WTC11 (cell line): ENCODE results near the gene CD44. TPM values are rescaled to one million over a fixed set of nuclear protein-coding genes. Genes with fewer than 3 reads are reported as not detected.

Source experiments
- ATAC-seq: fragments of 200-7000 bp; cut with Tn5 transposase; 2 replicates; pipeline ENCODE4 v1.10.0; 2021; ENCODE audit warnings: mild to moderate bottlenecking, moderate library complexity
- CTCF ChIA-PET: fragments of 300-600 bp; sonication (Branson Sonifier 250); formaldehyde crosslinking; loops from one replicate; lab custom pipeline; 2021; ENCODE audit warnings: antibody characterized with exemption; lab: Charles Lee
- POLR2A ChIA-PET: fragments of 350-600 bp; sonication (Branson Sonifier 250); formaldehyde crosslinking; loops from one replicate; lab custom pipeline; 2021; ENCODE audit warnings: antibody characterized with exemption; lab: Charles Lee
- DNase-seq: peaks from one replicate; pipeline ENCODE4 v3.0.0; 2021; ENCODE audit warnings: low spot score
- H3K27ac Mint-ChIP-seq: 2 replicates; pipeline ENCODE4 v1.8.0; 2021; ENCODE audit warnings: mixed read lengths
- H3K27me3 Mint-ChIP-seq: 2 replicates; pipeline ENCODE4 v1.8.0; 2021; ENCODE audit warnings: low read depth, mild to moderate bottlenecking, moderate library complexity, mixed read lengths
- H3K36me3 Mint-ChIP-seq: 2 replicates; pipeline ENCODE4 v1.8.0; 2021; ENCODE audit warnings: mixed read lengths
- H3K4me1 Mint-ChIP-seq: 2 replicates; pipeline ENCODE4 v1.8.0; 2022; ENCODE audit warnings: mixed read lengths
- H3K4me3 Mint-ChIP-seq: 2 replicates; pipeline ENCODE4 v1.8.0; 2021; ENCODE audit warnings: mild to moderate bottlenecking, moderate library complexity, mixed read lengths
- H3K9me3 Mint-ChIP-seq: 2 replicates; pipeline ENCODE4 v1.8.0; 2021; ENCODE audit warnings: mixed read lengths
- ATF3 ChIP-seq: sonication (generic); formaldehyde crosslinking; conservative IDR thresholded peaks from 2 replicates; pipeline ENCODE4 v1.8.1; 2022; ENCODE audit warnings: mild to moderate bottlenecking, missing genetic modification reagents
- CREB1 ChIP-seq: sonication (generic); formaldehyde crosslinking; IDR thresholded peaks from 2 replicates; pipeline ENCODE4 v1.8.0; 2023; ENCODE audit warnings: mild to moderate bottlenecking, missing genetic modification reagents
- FOXJ3 ChIP-seq: sonication (generic); formaldehyde crosslinking; IDR thresholded peaks from 2 replicates; pipeline ENCODE4 v1.9.0; 2021; ENCODE audit warnings: missing genetic modification reagents, mild to moderate bottlenecking, borderline replicate concordance
- HMGA2 ChIP-seq: fragments of 250-450 bp; sonication (Bioruptor Pico); IDR thresholded peaks from 2 replicates; pipeline ENCODE4 v1.4.0; 2021; ENCODE audit warnings: mild to moderate bottlenecking, moderate library complexity
- KAT7 ChIP-seq: sonication (generic); formaldehyde crosslinking; IDR thresholded peaks from 2 replicates; pipeline ENCODE4 v1.8.1; 2023; ENCODE audit warnings: missing genetic modification reagents, mild to moderate bottlenecking, borderline replicate concordance
- MYBL2 ChIP-seq: sonication (generic); formaldehyde crosslinking; IDR thresholded peaks from 2 replicates; pipeline ENCODE4 v1.8.1; 2023; ENCODE audit warnings: mild to moderate bottlenecking, moderate library complexity, missing genetic modification reagents
- NFYB ChIP-seq: sonication (generic); formaldehyde crosslinking; conservative IDR thresholded peaks from 2 replicates; pipeline ENCODE4 v1.8.0; 2022; ENCODE audit warnings: low read depth, missing genetic modification reagents
- NR1H2 ChIP-seq: sonication (generic); formaldehyde crosslinking; IDR thresholded peaks from 2 replicates; pipeline ENCODE4 v1.9.0; 2021; ENCODE audit warnings: mild to moderate bottlenecking, moderate library complexity, missing genetic modification reagents
- TCF7 ChIP-seq: sonication (generic); formaldehyde crosslinking; IDR thresholded peaks from 2 replicates; pipeline ENCODE4 v1.8.0; 2022; ENCODE audit warnings: mild to moderate bottlenecking, low read depth, missing genetic modification reagents, moderate library complexity
- ZNF121 ChIP-seq: sonication (generic); formaldehyde crosslinking; IDR thresholded peaks from 2 replicates; pipeline ENCODE4 v1.8.0; 2023; ENCODE audit warnings: missing genetic modification reagents
- ZNF263 ChIP-seq: sonication (generic); formaldehyde crosslinking; IDR thresholded peaks from 2 replicates; pipeline ENCODE4 v1.8.1; 2022; ENCODE audit warnings: low read depth, mild to moderate bottlenecking, moderate library complexity, missing genetic modification reagents
- ZNF317 ChIP-seq: sonication (generic); formaldehyde crosslinking; IDR thresholded peaks from 2 replicates; pipeline ENCODE4 v1.8.1; 2023; ENCODE audit warnings: low read depth, mild to moderate bottlenecking, moderate library complexity, missing genetic modification reagents, borderline replicate concordance
- ZNF416 ChIP-seq: fragments of 250-450 bp; sonication (Bioruptor Pico); IDR thresholded peaks from 2 replicates; pipeline ENCODE4 v1.9.0; 2021; ENCODE audit warnings: mild to moderate bottlenecking, inconsistent platforms
- ZNF512 ChIP-seq: sonication (generic); formaldehyde crosslinking; IDR thresholded peaks from 2 replicates; pipeline ENCODE4 v1.8.1; 2022; ENCODE audit warnings: missing genetic modification reagents, borderline replicate concordance
- ZNF671 ChIP-seq: fragments of 250-450 bp; sonication (Bioruptor Pico); IDR thresholded peaks from 2 replicates; pipeline ENCODE4 v1.8.0; 2021; ENCODE audit warnings: mild to moderate bottlenecking
- total RNA-seq: library from RNA; stranded (reverse); gene quantifications from 3 replicates; pipeline ENCODE4 v1.2.3, GENCODE V29; 2021
- TF ChIP-seq, protein P1 (sequence below): fragments of 250-450 bp; sonication (Bioruptor Pico); conservative IDR thresholded peaks from 2 replicates; pipeline ENCODE4 v1.9.0; 2021; ENCODE audit warnings: mild to moderate bottlenecking
- TF ChIP-seq, protein P2 (sequence below): sonication (generic); formaldehyde crosslinking; IDR thresholded peaks from 2 replicates; pipeline ENCODE4 v1.8.1; 2022; ENCODE audit warnings: low read depth, mild to moderate bottlenecking, moderate library complexity, missing genetic modification reagents, borderline replicate concordance

The CD44 gene
- total RNA-seq, 1 experiment from 2014 or later = 12.0 TPM

- ChIA-PET CTCF (interaction anchor here (1.0 kb wide), 1 partner anchor 158 kb away, joined by 3 read pairs; no protein-coding TSS in a partner anchor), POLR2A (no interaction called here)
- TF ChIP-seq, protein P1, sequence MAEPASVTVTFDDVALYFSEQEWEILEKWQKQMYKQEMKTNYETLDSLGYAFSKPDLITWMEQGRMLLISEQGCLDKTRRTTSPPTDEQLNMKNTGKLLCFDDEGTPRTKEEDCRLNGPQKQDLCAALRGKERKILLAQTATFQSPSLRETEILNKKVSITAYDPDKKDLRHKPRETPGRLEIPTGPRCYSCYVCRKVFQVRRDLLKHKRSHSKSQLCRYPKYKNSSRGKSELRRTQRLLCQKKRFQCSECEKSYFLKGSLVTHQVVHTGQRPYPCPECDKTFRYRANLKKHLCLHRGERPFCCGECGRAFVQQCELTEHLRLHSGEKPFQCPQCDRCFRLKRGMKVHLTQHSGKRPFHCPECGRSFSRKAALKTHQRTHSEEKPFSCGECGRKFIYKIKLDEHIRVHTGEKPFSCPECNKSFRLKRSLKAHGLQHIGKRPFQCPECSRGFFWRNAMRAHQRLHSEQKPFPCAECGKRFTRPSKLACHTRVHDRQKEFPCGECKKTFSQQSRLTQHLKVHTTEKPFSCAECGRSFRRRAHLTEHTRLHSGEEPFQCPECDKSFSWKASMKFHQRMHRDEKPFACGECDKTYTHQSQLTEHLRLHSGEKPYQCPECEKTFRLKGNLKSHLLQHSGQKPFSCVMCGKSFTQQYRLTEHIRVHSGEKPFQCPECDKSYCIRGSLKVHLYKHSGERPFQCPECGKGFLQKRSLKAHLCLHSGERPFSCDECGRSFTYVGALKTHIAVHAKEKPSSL (CRISPR knock-in tag) = no peak
- TF ChIP-seq NFYB (CRISPR knock-in tag) (no peak), ZNF263 (CRISPR knock-in tag) (no peak), MYBL2 (CRISPR knock-in tag) (no peak), HMGA2 (CRISPR knock-in tag) (no peak), KAT7 (CRISPR knock-in tag) (no peak), ZNF121 (no peak)
- TF ChIP-seq, protein P2, sequence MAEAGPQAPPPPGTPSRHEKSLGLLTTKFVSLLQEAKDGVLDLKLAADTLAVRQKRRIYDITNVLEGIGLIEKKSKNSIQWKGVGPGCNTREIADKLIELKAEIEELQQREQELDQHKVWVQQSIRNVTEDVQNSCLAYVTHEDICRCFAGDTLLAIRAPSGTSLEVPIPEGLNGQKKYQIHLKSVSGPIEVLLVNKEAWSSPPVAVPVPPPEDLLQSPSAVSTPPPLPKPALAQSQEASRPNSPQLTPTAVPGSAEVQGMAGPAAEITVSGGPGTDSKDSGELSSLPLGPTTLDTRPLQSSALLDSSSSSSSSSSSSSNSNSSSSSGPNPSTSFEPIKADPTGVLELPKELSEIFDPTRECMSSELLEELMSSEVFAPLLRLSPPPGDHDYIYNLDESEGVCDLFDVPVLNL (CRISPR knock-in tag) = no peak
- H3K9me3 Mint-ChIP-seq = no peaks in the 10 kb centered on the region
- H3K36me3 Mint-ChIP-seq = no peaks in the 10 kb centered on the region
- H3K4me3 Mint-ChIP-seq = no peak overlapping the region
- DNase-seq = no peak
- no peak for ATAC-seq
- peaks cover 11% of the 10 kb centered on the region for H3K27me3 Mint-ChIP-seq
- H3K4me1 Mint-ChIP-seq = peaks cover 36% of the 10 kb centered on the region
- no peak overlapping the region for H3K27ac Mint-ChIP-seq
Observed at GRCh38 chr11:35147235-35147634, 8.3 kb downstream of the CD44 start.

DNA sequence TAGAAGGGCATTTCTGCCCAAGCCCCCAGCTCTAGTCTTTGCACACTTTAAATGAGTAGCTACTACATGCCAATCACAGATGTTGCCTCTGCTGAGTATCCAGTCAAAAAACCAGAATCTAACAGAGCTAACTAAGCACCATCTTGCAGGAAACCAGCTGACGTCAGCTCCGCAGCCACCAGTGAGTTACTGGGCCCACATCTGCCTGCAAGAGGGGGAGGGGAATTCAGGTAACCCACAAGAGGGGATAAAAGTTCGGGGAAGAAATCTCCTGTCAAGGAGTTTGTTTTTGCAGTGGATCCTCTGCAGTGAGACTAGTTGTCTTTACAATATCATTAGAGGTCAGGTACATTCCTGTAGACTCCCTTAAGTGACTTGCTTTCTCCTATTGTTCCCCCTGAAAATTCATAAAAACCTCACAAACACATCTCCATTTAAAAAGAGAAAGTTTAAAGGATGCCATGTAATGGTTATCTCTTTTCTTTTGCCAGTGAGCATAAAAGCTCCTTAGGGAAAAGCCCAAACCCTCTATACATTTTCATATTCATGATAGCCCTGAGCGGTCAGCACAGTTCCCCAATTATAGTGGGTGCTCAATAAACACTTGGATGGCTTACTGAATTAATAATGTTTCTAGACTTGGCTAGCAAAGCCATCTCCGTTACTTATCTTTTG lies 9.3 kb downstream of the CD44 start:
- H3K27me3 Mint-ChIP-seq = peaks cover 6% of the 10 kb centered on the region
- POLR2A ChIA-PET = no interaction called here
- no peak for DNase-seq

GRCh38 chr11:35150454-35150853 lies 11.5 kb downstream of the CD44 start:
- no peak overlapping the region for H3K4me3 Mint-ChIP-seq
- CTCF ChIA-PET = interaction anchor here (1.3 kb wide), 1 partner anchor 155 kb away, joined by 4 read pairs; no protein-coding TSS in a partner anchor
- TF ChIP-seq NR1H2 (CRISPR knock-in tag) (no peak), ZNF416 (no peak), ZNF317 (no peak), ZNF512 (CRISPR knock-in tag) (no peak), TCF7 (CRISPR knock-in tag) (no peak), CREB1 (no peak), ZNF671 (no peak), FOXJ3 (CRISPR knock-in tag) (no peak)
- POLR2A ChIA-PET = no interaction called here
- peaks cover 4% of the 10 kb centered on the region for H3K27me3 Mint-ChIP-seq
- peaks cover 11% of the 10 kb centered on the region for H3K9me3 Mint-ChIP-seq
- no peak for ATAC-seq
- DNase-seq = no peak
- no peak overlapping the region for H3K27ac Mint-ChIP-seq
- H3K36me3 Mint-ChIP-seq = no peaks in the 10 kb centered on the region
- H3K4me1 Mint-ChIP-seq = peaks cover 33% of the 10 kb centered on the region

More for the DNA sequence above, 9.3 kb downstream of the CD44 start:
- no peak for ATAC-seq
- Mint-ChIP-seq H3K9me3 (no peaks in the 10 kb centered on the region), H3K36me3 (no peaks in the 10 kb centered on the region), H3K27ac (no peak overlapping the region), H3K4me1 (peaks cover 42% of the 10 kb centered on the region)
- TF ChIP-seq NFYB (CRISPR knock-in tag) = no peak
- TF ChIP-seq ZNF263 (CRISPR knock-in tag) = no peak
- TF ChIP-seq ATF3 (CRISPR knock-in tag) = no peak
- no peak for TF ChIP-seq HMGA2 (CRISPR knock-in tag)
- TF ChIP-seq, all 79 proteins: peak for 0
- no peak overlapping the region for H3K4me3 Mint-ChIP-seq
- CTCF ChIA-PET = no interaction called here
